ENCODE data around the gene PRF1. TPM values are rescaled to one million over a fixed set of nuclear protein-coding genes. Genes with fewer than 3 reads are reported as not detected.

PRF1 gene
- total RNA-seq, 1 donor from 2014 or later = 79.9 TPM

GRCh38 chr10:70561070-70561469, 41.5 kb downstream of the PRF1 start:
- no peak for DNase-seq
- Mint-ChIP-seq H3K27ac (no peak overlapping the region), H3K27me3 (no peaks in the 10 kb centered on the region), H3K36me3 (ENCODE audit: low read depth) (no peaks in the 10 kb centered on the region), H3K4me3 (no peak overlapping the region), H3K9me3 (no peaks in the 10 kb centered on the region), H3K4me1 (peaks cover 24% of the 10 kb centered on the region)
- intact Hi-C loops (cut with micrococcal nuclease) = no loop called here

- peaks cover 24% of the 10 kb centered on the region for H3K4me1 Mint-ChIP-seq
- H3K27me3 Mint-ChIP-seq = no peaks in the 10 kb centered on the region
- no peak for DNase-seq
- H3K36me3 Mint-ChIP-seq (ENCODE audit: low read depth) = no peaks in the 10 kb centered on the region
- no peak overlapping the region for H3K27ac Mint-ChIP-seq
- H3K4me3 Mint-ChIP-seq = no peak overlapping the region
- H3K9me3 Mint-ChIP-seq = no peaks in the 10 kb centered on the region
- intact Hi-C loops (cut with micrococcal nuclease) = no loop called here
Measured at GRCh38 chr10:70560511-70560941, 42.0 kb downstream of the PRF1 start.

DNA sequence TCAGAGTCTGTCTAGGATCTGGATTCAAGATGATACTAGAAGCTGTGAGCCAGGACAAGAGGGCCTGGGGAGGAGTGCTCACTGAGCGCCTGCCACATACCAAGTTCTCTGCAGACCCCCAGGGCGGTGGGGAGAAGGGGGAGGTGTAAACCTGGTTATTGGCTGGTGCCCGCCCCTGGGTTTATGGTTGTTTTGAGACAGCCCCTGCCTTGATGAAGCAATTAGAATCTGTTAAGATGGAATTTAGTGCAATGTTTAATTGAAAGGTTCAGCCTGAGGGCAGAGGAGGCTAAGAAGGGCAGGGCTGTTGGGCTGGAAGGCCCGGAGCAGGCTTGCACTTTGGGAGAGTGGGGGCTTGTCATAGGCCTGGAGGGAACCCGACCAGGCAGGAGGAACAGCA, 42.7 kb downstream of the PRF1 start:
- Mint-ChIP-seq H3K27me3 (no peaks in the 10 kb centered on the region), H3K9me3 (no peaks in the 10 kb centered on the region), H3K36me3 (ENCODE audit: low read depth) (no peaks in the 10 kb centered on the region), H3K4me1 (peaks cover 24% of the 10 kb centered on the region), H3K4me3 (no peak overlapping the region), H3K27ac (peak overlapping the region; percentile 49)
- intact Hi-C loops (cut with micrococcal nuclease) = loop anchor here (1.0 to 5.0 kb wide), 4 partner anchors 18 to 199 kb away; partner anchors contain the start of gene PRF1
- DNase-seq = no peak

GRCh38 chr10:70558871-70559810, 43.4 kb downstream of the PRF1 start:
- Mint-ChIP-seq H3K27ac (peak overlapping the region; percentile 70), H3K4me3 (peak overlapping the region; percentile 76), H3K36me3 (ENCODE audit: low read depth) (no peaks in the 10 kb centered on the region), H3K27me3 (no peaks in the 10 kb centered on the region), H3K4me1 (peaks cover 24% of the 10 kb centered on the region), H3K9me3 (no peaks in the 10 kb centered on the region)
- intact Hi-C loops (cut with micrococcal nuclease) = loop anchor here (1.0 to 5.0 kb wide), 4 partner anchors 19 to 200 kb away; partner anchors contain the start of gene PRF1
- peak; percentile 90 for DNase-seq

GRCh38 chr10:70558295-70558694, 44.2 kb downstream of the PRF1 start:
- no peak for DNase-seq
- H3K9me3 Mint-ChIP-seq = no peaks in the 10 kb centered on the region
- no peak overlapping the region for H3K4me3 Mint-ChIP-seq
- peaks cover 21% of the 10 kb centered on the region for H3K4me1 Mint-ChIP-seq
- H3K27me3 Mint-ChIP-seq = no peaks in the 10 kb centered on the region
- intact Hi-C loops (cut with micrococcal nuclease) = loop anchor here (2.0 to 5.0 kb wide), 2 partner anchors 44 to 201 kb away; partner anchors contain the start of gene PRF1
- no peaks in the 10 kb centered on the region for H3K36me3 Mint-ChIP-seq (ENCODE audit: low read depth)
- no peak overlapping the region for H3K27ac Mint-ChIP-seq

GRCh38 chr10:70557876-70558275, 44.7 kb downstream of the PRF1 start:
- H3K4me3 Mint-ChIP-seq = no peak overlapping the region
- no peaks in the 10 kb centered on the region for H3K27me3 Mint-ChIP-seq
- H3K9me3 Mint-ChIP-seq = no peaks in the 10 kb centered on the region
- no peaks in the 10 kb centered on the region for H3K36me3 Mint-ChIP-seq (ENCODE audit: low read depth)
- no peak overlapping the region for H3K27ac Mint-ChIP-seq
- intact Hi-C loops (cut with micrococcal nuclease) = loop anchor here (2.0 to 5.0 kb wide), 2 partner anchors 44 to 201 kb away; partner anchors contain the start of gene PRF1
- peaks cover 17% of the 10 kb centered on the region for H3K4me1 Mint-ChIP-seq
- no peak for DNase-seq

GRCh38 chr10:70557086-70557845, 45.3 kb downstream of the PRF1 start:
- no peak for DNase-seq
- no peak overlapping the region for H3K27ac Mint-ChIP-seq
- H3K4me1 Mint-ChIP-seq = peaks cover 16% of the 10 kb centered on the region
- no peaks in the 10 kb centered on the region for H3K36me3 Mint-ChIP-seq (ENCODE audit: low read depth)
- intact Hi-C loops (cut with micrococcal nuclease) = loop anchor here (5.0 kb wide), 1 partner anchor 45 kb away; the partner anchor contains the start of gene PRF1
- H3K27me3 Mint-ChIP-seq = no peaks in the 10 kb centered on the region
- H3K4me3 Mint-ChIP-seq = no peak overlapping the region
- no peaks in the 10 kb centered on the region for H3K9me3 Mint-ChIP-seq

- Mint-ChIP-seq H3K4me3 (no peak overlapping the region), H3K9me3 (no peaks in the 10 kb centered on the region), H3K27me3 (no peaks in the 10 kb centered on the region), H3K36me3 (ENCODE audit: low read depth) (no peaks in the 10 kb centered on the region), H3K4me1 (peaks cover 16% of the 10 kb centered on the region), H3K27ac (no peak overlapping the region)
- intact Hi-C loops (cut with micrococcal nuclease) = loop anchor here (5.0 kb wide), 1 partner anchor 47 kb away; the partner anchor contains the start of gene PRF1
- DNase-seq = no peak
Measured at GRCh38 chr10:70555371-70555770, 47.2 kb downstream of the PRF1 start.

GRCh38 chr10:70552586-70552985, 50.0 kb downstream of the PRF1 start:
- H3K4me1 Mint-ChIP-seq = no peaks in the 10 kb centered on the region
- H3K4me3 Mint-ChIP-seq = no peak overlapping the region
- no peak overlapping the region for H3K27ac Mint-ChIP-seq
- DNase-seq = no peak
- intact Hi-C loops (cut with micrococcal nuclease) = no loop called here
- no peaks in the 10 kb centered on the region for H3K9me3 Mint-ChIP-seq
- no peaks in the 10 kb centered on the region for H3K36me3 Mint-ChIP-seq (ENCODE audit: low read depth)
- no peaks in the 10 kb centered on the region for H3K27me3 Mint-ChIP-seq

DNA sequence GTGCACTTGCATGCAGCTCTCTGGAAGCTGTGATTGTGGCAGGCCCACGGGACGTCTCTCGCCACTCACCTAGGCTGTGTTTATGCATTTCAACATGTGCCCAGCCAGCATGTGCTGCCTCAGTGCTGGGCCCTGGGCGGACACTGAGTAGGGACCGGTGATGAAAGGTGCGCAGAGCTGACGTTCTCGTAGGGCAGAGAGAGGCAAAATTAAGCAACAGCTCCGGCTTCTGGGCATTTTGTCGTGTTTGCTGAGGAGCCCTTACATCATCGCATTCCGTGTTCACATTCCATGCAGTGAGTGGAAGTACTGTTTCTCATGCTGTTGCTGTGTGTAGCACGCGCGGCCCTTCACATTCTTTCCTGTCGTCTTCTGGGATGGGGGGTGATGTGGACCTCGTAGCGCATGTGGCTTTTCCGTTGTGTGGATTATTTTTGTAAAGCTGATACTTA, 50.5 kb downstream of the PRF1 start:
- no peak for DNase-seq
- no peaks in the 10 kb centered on the region for H3K27me3 Mint-ChIP-seq
- no peaks in the 10 kb centered on the region for H3K9me3 Mint-ChIP-seq
- H3K36me3 Mint-ChIP-seq (ENCODE audit: low read depth) = no peaks in the 10 kb centered on the region
- no peak overlapping the region for H3K4me3 Mint-ChIP-seq
- intact Hi-C loops (cut with micrococcal nuclease) = loop anchor here (2.0 kb wide), 2 partner anchors 67 to 263 kb away; partner anchors contain the start of gene SGPL1
- H3K27ac Mint-ChIP-seq = no peak overlapping the region
- no peaks in the 10 kb centered on the region for H3K4me1 Mint-ChIP-seq

- Mint-ChIP-seq H3K27ac (no peak overlapping the region), H3K4me1 (no peaks in the 10 kb centered on the region), H3K36me3 (ENCODE audit: low read depth) (no peaks in the 10 kb centered on the region), H3K9me3 (no peaks in the 10 kb centered on the region), H3K27me3 (no peaks in the 10 kb centered on the region), H3K4me3 (no peak overlapping the region)
- intact Hi-C loops (cut with micrococcal nuclease) = loop anchor here (2.0 kb wide), 2 partner anchors 67 to 263 kb away; partner anchors contain the start of gene SGPL1
- no peak for DNase-seq
Measured at GRCh38 chr10:70551466-70551865, 51.1 kb downstream of the PRF1 start.

- no peak for DNase-seq
- Mint-ChIP-seq H3K9me3 (no peaks in the 10 kb centered on the region), H3K27ac (no peak overlapping the region), H3K36me3 (ENCODE audit: low read depth) (no peaks in the 10 kb centered on the region), H3K4me3 (no peak overlapping the region), H3K27me3 (no peaks in the 10 kb centered on the region), H3K4me1 (no peaks in the 10 kb centered on the region)
- intact Hi-C loops (cut with micrococcal nuclease) = loop anchor here (1.0 to 2.0 kb wide), 4 partner anchors 68 to 330 kb away; partner anchors contain the start of gene SGPL1
Measured at GRCh38 chr10:70550459-70550858, 52.1 kb downstream of the PRF1 start.

DNA sequence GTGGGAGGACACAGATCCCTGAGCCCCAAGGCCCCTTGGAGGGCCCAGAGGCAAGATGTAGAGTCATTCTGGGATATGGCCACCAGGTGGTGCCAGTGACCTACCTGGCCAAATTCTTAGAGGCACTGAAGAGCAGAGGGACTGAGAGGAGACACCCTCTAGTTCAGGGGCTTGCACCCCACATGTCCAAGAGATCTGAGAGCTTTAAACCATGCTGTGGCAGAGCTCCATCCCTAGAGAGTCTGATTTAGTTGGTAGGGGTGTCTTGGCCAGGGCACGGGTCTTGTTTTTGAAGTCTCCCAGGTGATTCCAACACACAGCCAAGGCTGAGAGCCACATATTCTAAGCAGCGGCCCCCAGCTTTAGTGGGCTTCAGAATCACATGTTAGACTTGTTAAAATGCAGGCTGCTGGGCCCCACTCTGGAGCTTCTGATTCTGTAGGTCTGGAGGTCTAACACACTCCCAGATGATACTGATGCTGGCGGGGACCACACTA, 52.5 kb downstream of the PRF1 start:
- no peaks in the 10 kb centered on the region for H3K36me3 Mint-ChIP-seq (ENCODE audit: low read depth)
- no peaks in the 10 kb centered on the region for H3K9me3 Mint-ChIP-seq
- peaks cover 1% of the 10 kb centered on the region for H3K27me3 Mint-ChIP-seq
- no peak overlapping the region for H3K4me3 Mint-ChIP-seq
- no peaks in the 10 kb centered on the region for H3K4me1 Mint-ChIP-seq
- DNase-seq = peak; percentile 92
- intact Hi-C loops (cut with micrococcal nuclease) = loop anchor here (1.0 to 2.0 kb wide), 4 partner anchors 69 to 330 kb away; partner anchors contain the start of gene SGPL1
- H3K27ac Mint-ChIP-seq = no peak overlapping the region

Data from activated CD4-positive, alpha-beta T cell treated with anti-CD3 and anti-CD28 coated beads, Interleukin-2, amount 10 ng/mL, durations not matched to agents 24 days and 14 days (primary cell).